ENCODE measurements around the gene NT5M.
"Not testable (repeated sequence)": the region's sequence is repeated elsewhere in the genome, so short reads cannot be mapped to it uniquely, and the experiment has no call there.

DNA sequence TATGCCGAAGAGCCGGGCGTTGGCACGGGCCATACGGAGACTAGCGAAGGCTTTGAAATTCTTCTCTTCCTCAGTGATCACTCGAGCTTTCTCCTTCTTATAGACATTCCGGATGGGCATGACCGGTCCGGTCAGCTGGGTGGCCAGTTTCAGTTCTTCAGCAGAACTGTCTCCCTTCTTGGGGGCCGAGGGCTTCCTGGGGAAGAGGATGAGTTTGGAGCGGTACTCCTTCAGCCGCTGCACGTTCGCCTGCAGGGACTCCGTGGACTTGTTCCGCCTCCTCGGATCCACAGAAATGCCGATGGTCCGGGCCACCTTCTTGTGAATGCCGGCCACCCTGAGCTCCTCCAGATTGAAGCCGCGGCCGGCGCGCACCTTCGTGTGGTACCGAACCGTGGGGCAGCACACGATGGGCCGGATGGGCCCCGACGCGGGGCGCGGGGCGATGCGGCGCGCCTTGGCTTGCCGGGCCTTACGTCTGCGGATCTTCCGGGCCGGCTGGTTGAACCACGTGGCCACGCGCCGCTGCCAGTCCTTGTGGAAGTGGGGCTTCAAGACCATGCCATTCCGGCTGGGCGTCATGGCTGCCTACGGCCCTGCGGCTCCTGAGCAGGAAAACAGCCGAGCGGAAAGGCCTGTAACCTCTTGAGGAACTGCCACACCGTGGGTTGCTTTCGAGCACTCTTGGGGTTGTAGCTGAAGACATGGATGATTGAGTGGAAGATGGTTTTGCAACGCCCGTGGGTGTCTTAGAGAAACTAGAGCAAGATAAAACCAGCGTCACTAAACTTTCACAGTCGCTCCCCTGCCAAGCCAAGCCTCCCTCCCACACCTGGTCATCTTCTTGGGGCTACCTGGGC lies 80.5 kb downstream of the NT5M start:
- not testable (repeated sequence) for TF ChIP-seq POLR2AphosphoS5, POLR2A (IDR thresholded peaks at IDR 0.05)
- TF ChIP-seq, protein P1, sequence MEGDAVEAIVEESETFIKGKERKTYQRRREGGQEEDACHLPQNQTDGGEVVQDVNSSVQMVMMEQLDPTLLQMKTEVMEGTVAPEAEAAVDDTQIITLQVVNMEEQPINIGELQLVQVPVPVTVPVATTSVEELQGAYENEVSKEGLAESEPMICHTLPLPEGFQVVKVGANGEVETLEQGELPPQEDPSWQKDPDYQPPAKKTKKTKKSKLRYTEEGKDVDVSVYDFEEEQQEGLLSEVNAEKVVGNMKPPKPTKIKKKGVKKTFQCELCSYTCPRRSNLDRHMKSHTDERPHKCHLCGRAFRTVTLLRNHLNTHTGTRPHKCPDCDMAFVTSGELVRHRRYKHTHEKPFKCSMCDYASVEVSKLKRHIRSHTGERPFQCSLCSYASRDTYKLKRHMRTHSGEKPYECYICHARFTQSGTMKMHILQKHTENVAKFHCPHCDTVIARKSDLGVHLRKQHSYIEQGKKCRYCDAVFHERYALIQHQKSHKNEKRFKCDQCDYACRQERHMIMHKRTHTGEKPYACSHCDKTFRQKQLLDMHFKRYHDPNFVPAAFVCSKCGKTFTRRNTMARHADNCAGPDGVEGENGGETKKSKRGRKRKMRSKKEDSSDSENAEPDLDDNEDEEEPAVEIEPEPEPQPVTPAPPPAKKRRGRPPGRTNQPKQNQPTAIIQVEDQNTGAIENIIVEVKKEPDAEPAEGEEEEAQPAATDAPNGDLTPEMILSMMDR (IDR thresholded peaks at IDR 0.05 in 8 of 11, conservative IDR thresholded peaks at IDR 0.05 in 3 of 11): not testable (repeated sequence)

Measured in spleen (tissue), 7 donors.